Panc1 (cell line): ENCODE measurements around the gene LLGL2. TPM values are rescaled to one million over a fixed set of nuclear protein-coding genes. Genes with fewer than 3 reads are reported as not detected.

Experiments used
- ATAC-seq: fragments of 200-7000 bp; cut with Tn5 transposase; 2 replicates; pipeline ENCODE4 v1.9.1; 2020; ENCODE audit warnings: mild to moderate bottlenecking, moderate library complexity
- BruUV-seq: library from RNA; stranded (reverse); fragments of 400-500 nt; replicated peaks from 2 replicates; lab custom pipeline; 2021; lab: Mats Ljungman, UMichigan
- CTCF ChIA-PET: fragments of 300-600 bp; sonication (Branson Sonifier 250); formaldehyde crosslinking; loops from one replicate; lab custom pipeline; 2022; ENCODE audit warnings: antibody characterized with exemption; lab: Charles Lee
- POLR2A ChIA-PET: fragments of 300-600 bp; sonication (Branson Sonifier 250); formaldehyde crosslinking; loops from one replicate; lab custom pipeline; 2022; ENCODE audit warnings: antibody characterized with exemption; lab: Charles Lee
- DNase-seq: peaks from one replicate; pipeline ENCODE4 v3.0.0-alpha.2; 2010; ENCODE audit warnings: low read depth, low spot score
- H3K27ac ChIP-seq: 2 replicates; pipeline ENCODE4 v1.5.1; 2011; ENCODE audit warnings: mild to moderate bottlenecking, low read length, inconsistent platforms
- H3K27me3 ChIP-seq: fragments of 200-500 bp; sonication (Bioruptor generic); 2 replicates; pipeline ENCODE4 v1.6.0; 2014; ENCODE audit warnings: low read length, inconsistent platforms; ENCODE audit not compliant: control insufficient read depth, insufficient read depth
- H3K36me3 ChIP-seq: fragments of 200-500 bp; sonication (Bioruptor generic); 2 replicates; pipeline ENCODE4 v1.5.1; 2014; ENCODE audit warnings: inconsistent platforms, mild to moderate bottlenecking, low read length, moderate library complexity; ENCODE audit not compliant: control insufficient read depth, insufficient read depth
- H3K4me1 ChIP-seq: 2 replicates; pipeline ENCODE4 v1.5.1; 2011; ENCODE audit warnings: inconsistent platforms, mild to moderate bottlenecking, low read length, moderate library complexity; ENCODE audit not compliant: control insufficient read depth, insufficient read depth
- H3K4me3 ChIP-seq, 2 experiments: 2 replicates each; pipeline ENCODE4 v1.5.1; 2011 to 2012; ENCODE audit warnings: low read depth in 2 of 2, low read length in 2 of 2, mild to moderate bottlenecking in 2 of 2, inconsistent platforms in 1 of 2, moderate library complexity in 1 of 2
- H3K9me3 ChIP-seq: fragments of 200-500 bp; sonication (Bioruptor generic); 2 replicates; pipeline ENCODE4 v1.5.1; 2014; ENCODE audit warnings: low read depth, mild to moderate bottlenecking, inconsistent platforms, low read length, moderate library complexity; ENCODE audit not compliant: control insufficient read depth, insufficient read depth
- CTCF ChIP-seq: fragments of 450-650 bp; IDR thresholded peaks from 2 replicates; pipeline ENCODE4 v1.5.1; 2017; ENCODE audit warnings: mild to moderate bottlenecking
- POLR2AphosphoS5 ChIP-seq: IDR thresholded peaks from 2 replicates; pipeline ENCODE4 v1.6.1; 2012; ENCODE audit warnings: mild to moderate bottlenecking, low read depth, low read length, moderate library complexity
- REST ChIP-seq, 2 experiments: IDR thresholded peaks; 2 replicates each; pipeline ENCODE4 v1.6.1; 2011 to 2012; ENCODE audit warnings: low read depth in 2 of 2, control low read depth in 1 of 2, low read length in 1 of 2, mild to moderate bottlenecking in 1 of 2, moderate library complexity in 1 of 2; ENCODE audit not compliant: insufficient read depth in 1 of 2
- SIN3A ChIP-seq: IDR thresholded peaks from 2 replicates; pipeline ENCODE4 v1.6.1; 2012; ENCODE audit warnings: low read depth, mild to moderate bottlenecking, low read length, moderate library complexity, borderline replicate concordance; ENCODE audit not compliant: insufficient read depth
- TCF7L2 ChIP-seq: IDR thresholded peaks from 2 replicates; pipeline ENCODE4 v1.6.1; 2011; ENCODE audit warnings: mild to moderate bottlenecking, low read depth, low read length, inconsistent platforms
- in situ Hi-C: cut with HindIII; loops from 2 replicates; pipeline ENCODE4 v1.10.0; 2016; ENCODE audit warnings: low sequenced_read_pairs, low pct_unique_long_range_greater_than_20kb
- intact Hi-C: fragments of 100-400 bp; cut with micrococcal nuclease; formaldehyde crosslinking; loops from one replicate; pipeline ENCODE4 v1.10.0; 2022; ENCODE audit not compliant: unreplicated experiment
- total RNA-seq: library from RNA; stranded (reverse); gene quantifications from one replicate; pipeline ENCODE4 v1.2.1, GENCODE V29; 2021; ENCODE audit not compliant: unreplicated experiment

The LLGL2 gene
- total RNA-seq, 1 experiment from 2014 or later, result 201 TPM

GRCh38 chr17:75493476-75494129, 31.9 kb upstream of the LLGL2 start:
- in situ Hi-C loops, result no loop called here
- no peak for DNase-seq
- no peak overlapping the region for H3K27ac ChIP-seq
- CTCF ChIA-PET, result no interaction called here
- no TSS peak for BruUV-seq
- no peaks in the 10 kb centered on the region for H3K36me3 ChIP-seq
- no peak for ATAC-seq
- no peaks in the 10 kb centered on the region for H3K27me3 ChIP-seq
- TF ChIP-seq REST (IDR thresholded peaks at IDR 0.05; ENCODE audit: insufficient read depth in 1 of 2, low read depth in 2 of 2, low read length in 1 of 2), result no peak
- TF ChIP-seq SIN3A, result no peak
- no peak for TF ChIP-seq TCF7L2
- TF ChIP-seq CTCF, result no peak
- TF ChIP-seq POLR2AphosphoS5, result no peak
- POLR2A ChIA-PET, result no interaction called here
- intact Hi-C loops, result no loop called here
- no peaks in the 10 kb centered on the region for H3K4me1 ChIP-seq
- no peaks in the 10 kb centered on the region for H3K9me3 ChIP-seq
- no peak overlapping the region for H3K4me3 ChIP-seq

GRCh38 chr17:75494326-75494877, 31.1 kb upstream of the LLGL2 start:
- H3K27ac ChIP-seq, result no peak overlapping the region
- no peak for ATAC-seq
- peaks cover 2% of the 10 kb centered on the region; the same call in 1 of the 2 replicates for H3K4me1 ChIP-seq
- intact Hi-C loops (no loop called here), in situ Hi-C loops (no loop called here)
- no peak for DNase-seq
- no peaks in the 10 kb centered on the region for H3K27me3 ChIP-seq
- TF ChIP-seq SIN3A (no peak), REST (IDR thresholded peaks at IDR 0.05; ENCODE audit: insufficient read depth in 1 of 2, low read depth in 2 of 2, low read length in 1 of 2) (no peak), CTCF (no peak), POLR2AphosphoS5 (no peak), TCF7L2 (no peak)
- POLR2A ChIA-PET, result no interaction called here
- no TSS peak for BruUV-seq
- H3K9me3 ChIP-seq, result no peaks in the 10 kb centered on the region
- CTCF ChIA-PET, result no interaction called here
- H3K36me3 ChIP-seq, result no peaks in the 10 kb centered on the region
- no peak overlapping the region for H3K4me3 ChIP-seq
